ENCODE data around the gene UBIAD1.

Gene UBIAD1

DNA sequence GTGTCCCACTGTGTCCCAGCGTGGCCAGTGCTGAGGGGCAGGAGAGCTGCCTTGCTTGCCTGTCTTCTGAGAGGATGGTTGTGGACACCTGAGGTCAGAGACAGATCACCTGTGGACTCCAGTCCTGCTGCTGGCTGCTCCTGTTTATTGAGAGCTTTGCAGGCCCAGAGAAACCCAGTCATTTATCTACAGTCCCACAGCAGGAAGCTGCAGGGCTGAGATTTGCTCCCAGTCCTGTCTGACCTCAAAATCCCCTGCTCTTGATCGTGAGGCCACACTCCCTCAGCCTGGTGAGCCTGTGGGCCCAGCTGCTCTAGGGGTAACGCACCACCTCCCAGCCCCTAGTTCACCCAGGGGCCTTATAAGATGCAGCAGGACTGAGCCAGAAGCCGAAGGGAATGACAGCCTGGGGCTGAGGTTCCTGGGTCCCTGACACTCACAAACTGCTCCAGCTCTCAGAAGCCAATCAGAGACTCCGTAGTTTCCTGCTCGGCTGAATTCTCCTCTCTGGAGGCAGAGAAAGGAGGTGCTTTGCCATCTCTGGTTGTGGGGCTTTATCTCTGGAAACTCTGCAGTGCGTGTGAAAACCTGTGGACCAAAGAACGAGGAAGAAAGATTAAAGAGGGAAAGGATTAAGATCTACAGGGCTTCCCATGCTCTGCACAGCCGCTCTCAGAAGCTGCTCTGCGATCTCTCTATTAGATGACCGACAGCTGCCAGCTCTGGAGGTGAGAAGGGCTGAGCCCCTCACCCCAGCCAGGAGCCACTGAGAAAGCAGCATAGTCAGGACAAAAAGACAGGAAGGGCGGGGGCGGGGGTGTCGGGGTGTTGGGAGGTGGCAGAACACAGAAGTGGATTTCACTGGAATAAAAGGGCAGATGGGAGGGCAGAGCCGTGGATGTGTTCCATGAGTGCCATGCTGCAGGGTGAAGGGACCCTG lies 39.1 kb downstream of the UBIAD1 start:
- DNase-seq (ENCODE audit: low read depth), result no peak

DNA sequence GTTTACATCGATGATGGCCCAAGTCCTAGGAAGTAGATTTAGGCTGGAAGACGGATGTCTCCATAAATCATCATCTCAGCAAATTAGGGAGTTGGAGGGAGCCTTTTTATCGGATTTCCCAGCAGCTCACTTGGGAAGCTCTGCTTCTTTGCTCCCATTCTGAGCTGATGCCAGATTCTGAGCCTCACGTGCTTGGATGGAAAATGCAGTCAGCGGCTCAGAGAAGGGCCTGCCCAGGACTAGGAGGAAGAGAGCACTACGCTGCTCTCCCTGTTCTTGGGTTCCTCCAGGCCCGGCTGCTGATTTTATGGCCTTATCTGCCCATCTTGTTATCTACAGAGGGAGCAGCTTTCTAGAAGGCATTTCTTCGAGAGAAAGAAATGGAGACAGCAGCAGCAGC lies 42.0 kb downstream of the UBIAD1 start:
- no peak for DNase-seq (ENCODE audit: low read depth)

DNA sequence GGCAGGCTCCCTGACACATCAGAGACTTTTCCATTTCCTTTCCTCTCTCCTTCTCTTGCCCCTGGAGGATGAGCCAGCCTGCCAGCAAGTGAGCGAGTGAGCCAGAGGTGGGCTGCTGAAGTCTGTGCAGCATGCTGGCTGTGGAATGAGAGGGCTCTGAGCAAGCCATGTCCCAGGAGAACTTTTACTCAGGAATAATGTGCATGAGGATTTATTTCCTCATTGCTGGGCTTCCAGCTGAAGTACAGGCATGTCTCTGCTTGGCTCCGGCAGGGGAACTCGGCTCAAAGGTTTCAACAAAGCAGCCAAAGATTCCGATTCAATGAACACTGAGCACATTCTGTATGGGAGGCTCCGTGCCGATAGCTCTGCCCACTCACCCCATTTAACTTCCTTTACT lies 43.7 kb downstream of the UBIAD1 start:
- DNase-seq (ENCODE audit: low read depth), result peak; percentile 6

DNA sequence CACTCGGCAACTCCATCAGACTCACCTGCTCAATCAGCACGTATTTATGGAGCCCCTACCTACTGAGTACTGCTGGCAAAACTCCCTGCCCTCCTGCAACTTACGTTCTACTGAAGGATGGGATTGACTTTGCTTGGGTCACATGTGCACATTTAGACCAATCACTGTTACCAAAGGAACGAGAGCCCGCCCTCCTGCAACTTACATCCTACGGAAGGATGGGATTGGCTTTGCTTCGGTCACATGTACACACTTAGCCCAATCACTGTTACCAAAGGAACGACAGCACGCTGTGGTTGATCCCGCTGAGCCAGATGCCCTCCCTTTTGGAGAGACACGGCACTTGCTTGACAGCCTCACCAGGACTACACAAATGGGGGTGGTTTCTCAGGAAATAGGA lies 46.0 kb downstream of the UBIAD1 start:
- DNase-seq (ENCODE audit: low read depth), result no peak

GRCh38 chr1:11320153-11320936 lies 47.3 kb downstream of the UBIAD1 start:
- DNase-seq (ENCODE audit: low read depth), result no peak

- DNase-seq (ENCODE audit: low read depth), result no peak
These were observed 48.9 kb downstream of the UBIAD1 start for GRCh38 chr1:11321656-11322491.

- no peak for DNase-seq (ENCODE audit: low read depth)
These were observed 51.7 kb downstream of the UBIAD1 start for GRCh38 chr1:11324567-11325165.

- no peak for DNase-seq (ENCODE audit: low read depth)
These were observed 53.1 kb downstream of the UBIAD1 start for GRCh38 chr1:11326070-11326469.

- DNase-seq (ENCODE audit: low read depth), result no peak
These were observed 55.4 kb downstream of the UBIAD1 start for GRCh38 chr1:11328444-11328843.

DNA sequence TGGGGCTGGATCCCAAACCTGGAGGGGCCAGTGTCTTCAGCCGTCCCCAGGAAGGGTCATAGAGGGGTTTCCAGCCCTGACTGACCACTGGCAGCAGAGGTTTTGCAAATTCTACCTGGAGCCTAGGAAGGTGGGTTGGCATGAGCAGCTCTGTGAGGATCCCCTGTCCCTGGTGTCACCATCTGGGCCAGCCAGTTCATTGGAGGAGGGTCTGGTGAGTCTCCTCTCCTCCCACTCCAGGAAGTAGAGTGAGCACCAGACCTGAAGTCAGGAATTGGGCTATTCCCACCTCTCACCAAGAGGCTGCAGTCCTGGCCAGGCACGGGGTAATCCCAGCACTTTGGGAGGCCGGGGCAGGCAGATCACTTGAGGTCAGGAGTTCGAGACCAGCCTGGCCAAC lies 57.4 kb downstream of the UBIAD1 start:
- no peak for DNase-seq (ENCODE audit: low read depth)

DNA sequence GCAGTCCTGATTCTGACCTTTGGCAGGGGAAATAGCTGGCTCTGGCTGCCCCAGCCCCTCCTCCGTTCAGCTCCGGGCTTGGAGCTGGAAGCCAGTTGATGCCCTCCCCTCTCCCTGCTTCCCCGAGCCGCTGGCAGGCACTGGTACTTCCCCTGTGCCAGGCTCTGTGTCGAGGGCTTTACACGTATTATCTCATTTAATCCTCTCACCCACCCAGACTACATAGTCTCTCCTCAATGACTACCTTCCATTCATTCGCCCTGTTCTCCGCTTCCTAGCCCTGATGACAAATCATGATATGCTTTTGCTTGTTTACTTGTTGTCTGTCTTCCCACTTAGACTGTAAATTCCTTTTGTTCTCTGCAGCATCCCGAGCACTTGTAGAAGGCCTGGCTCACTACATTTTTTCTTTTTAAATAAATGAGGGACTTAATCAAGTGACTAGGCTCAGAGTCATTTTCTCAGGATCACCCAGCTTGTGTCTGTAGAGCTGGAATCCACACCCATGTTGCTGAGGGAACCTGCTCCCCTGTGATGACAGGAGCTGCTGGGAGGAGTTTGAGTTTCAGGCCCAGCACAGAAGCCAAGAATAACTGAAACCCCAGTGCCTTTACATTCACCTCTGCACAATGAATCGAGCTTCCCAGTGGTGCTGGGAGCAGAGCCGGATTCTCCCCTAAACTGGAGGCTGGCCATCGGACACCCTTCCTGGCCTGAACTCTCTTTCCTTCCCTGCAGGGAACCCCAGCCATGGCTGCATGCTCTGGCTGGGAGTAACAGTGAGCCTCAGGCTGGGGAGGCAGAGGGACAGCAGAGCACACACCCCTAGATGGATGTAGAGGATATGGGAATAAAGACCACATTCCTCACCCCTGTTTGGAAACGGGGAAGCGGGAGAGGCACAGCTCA lies 58.3 kb downstream of the UBIAD1 start:
- no peak for DNase-seq (ENCODE audit: low read depth)

DNA sequence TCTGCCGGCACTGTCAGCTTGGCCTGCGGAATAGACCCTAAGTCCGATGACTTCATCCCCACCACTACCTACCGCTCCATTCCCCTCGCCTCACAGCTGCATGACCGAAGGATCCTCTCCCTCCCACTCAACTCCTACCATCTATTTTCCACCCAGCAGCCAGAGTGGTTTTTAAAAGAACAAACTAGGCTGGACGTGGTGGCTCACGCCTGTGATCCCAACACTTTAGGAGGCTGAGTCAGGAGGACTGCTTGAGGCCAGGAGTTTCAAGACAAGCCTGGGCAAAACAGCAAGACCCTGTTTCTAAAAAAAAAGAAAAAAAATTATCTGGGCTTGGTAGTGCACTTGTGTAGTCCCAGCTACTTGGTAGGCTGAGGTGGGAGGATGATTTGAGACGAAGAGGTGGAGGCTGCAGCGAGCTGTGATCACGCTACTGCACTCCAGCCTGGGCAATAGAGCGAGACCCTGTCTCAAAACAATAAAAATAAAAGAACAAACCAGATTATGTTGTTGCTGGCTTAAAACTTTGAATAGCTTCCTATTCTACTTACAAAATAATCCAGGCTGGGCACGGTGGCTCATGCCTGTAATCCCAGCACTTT lies 59.0 kb downstream of the UBIAD1 start:
- no peak for DNase-seq (ENCODE audit: low read depth)

- no peak for DNase-seq (ENCODE audit: low read depth)
These were observed 60.6 kb downstream of the UBIAD1 start for GRCh38 chr1:11333631-11334030.

DNA sequence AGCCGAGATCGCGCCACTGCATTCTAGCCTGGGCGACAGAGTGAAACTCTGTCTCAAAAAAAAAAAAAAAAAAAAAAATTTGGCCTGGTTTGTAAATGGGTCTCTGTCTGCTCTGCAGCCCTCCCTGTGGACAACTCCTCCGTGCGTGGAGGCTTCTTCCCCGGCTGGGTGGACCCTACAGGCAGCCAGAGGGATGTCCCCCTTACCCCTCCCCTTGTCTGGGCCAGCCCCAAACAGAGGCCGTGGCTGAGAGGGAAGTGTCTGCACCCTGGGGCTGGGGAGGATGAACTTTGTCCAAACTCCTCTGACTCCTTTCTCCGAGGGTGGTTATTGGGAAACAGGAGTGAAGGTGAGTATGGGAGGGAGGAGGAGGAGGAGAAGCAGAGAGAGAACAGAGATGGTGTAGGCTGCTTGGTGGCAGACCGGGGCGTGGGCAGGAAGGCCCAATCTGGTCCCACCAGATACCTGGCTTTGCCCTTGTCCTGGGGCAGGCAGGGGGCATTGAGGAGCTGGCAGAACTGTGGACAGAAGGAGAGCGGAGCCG lies 61.3 kb downstream of the UBIAD1 start:
- no peak for DNase-seq (ENCODE audit: low read depth)

GRCh38 chr1:11334821-11335220 lies 61.8 kb downstream of the UBIAD1 start:
- no peak for DNase-seq (ENCODE audit: low read depth)

DNA sequence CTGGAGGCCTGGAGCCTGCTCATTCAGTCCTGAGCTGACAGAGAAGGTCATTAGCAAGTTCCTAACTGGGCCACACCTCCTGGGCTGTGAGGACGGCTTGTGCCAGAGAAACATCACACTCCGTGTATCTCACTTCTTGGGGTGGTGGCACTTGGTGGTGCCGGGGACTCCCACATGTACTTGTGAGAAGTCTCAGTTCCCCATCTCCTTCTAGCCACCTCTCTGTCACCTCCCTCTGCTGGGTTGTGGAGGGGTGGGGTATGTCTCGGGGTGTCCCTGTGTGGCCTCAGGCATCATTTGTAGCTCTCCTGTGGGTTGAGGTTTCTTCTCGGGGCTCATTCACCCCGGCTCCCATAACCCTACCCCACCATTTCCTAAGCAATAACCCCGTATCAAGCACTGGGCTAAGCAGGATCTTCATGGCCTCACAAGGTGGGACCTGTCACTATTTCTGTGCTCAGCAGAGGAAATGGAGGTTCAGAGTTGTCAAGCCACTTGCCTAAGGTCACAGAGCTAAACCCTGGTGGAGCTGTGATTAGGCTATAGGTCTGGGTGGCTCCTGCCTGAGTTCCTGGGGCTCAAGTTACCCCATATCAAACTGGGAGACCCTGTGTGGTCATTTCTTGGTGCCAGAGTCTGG lies 62.5 kb downstream of the UBIAD1 start:
- no peak for DNase-seq (ENCODE audit: low read depth)

GRCh38 chr1:11337580-11338073 lies 64.6 kb downstream of the UBIAD1 start:
- no peak for DNase-seq (ENCODE audit: low read depth)

Data from fibroblast of the conjunctiva (primary cell).